ENCODE measurements around the gene EIF4G3.
"Not testable (repeated sequence)": the region's sequence is repeated elsewhere in the genome, so short reads cannot be mapped to it uniquely, and the experiment has no call there.

The EIF4G3 gene

DNA sequence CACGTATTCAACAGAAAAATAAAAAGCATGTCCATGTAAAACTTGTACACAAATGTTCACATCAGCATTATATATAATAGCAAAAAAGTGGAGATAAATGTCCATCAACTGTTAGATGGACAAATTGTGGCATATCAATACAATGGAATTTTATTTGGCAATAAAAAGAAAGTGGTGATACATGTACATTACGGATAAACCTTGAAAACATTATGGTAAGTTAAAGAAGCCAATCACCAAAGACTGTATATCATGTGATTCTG, 76.9 kb downstream of the EIF4G3 start:
- no peak for DNase-seq

DNA sequence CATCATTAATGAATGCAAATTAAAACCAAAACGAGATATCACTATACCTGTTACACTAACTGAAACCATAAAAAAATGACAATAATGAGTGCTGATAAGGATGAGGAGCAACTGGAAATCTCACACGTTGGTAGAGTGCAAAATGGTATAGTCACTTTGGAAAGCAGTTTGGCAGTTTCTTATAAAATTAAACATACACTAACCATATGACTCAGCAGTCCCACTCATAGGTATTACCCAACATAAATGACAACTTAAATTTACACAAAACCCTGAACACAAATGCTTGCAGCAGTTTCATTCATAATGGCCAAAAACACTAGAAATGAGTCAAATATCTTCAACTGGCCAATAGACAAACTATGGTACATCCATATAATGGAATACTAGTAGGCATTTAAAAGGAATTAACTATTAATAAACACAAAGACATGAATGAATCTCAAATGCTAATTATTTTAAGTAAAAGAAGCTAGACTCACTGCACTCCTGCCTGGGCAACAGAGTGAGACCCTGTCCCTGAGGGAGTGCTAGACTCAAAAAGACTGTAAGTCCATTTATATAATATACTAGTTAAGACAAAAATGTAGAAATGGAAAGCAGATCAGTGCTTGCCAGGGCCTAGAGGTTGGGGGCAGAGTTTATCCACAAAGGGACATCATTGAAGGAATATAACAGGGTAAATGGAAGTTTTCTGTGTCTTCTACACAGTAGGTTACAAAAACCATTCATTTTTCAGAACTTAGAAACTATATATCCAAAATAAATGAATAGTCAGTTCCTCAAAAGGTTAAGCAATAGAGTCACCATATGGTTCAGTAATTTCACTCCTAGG, 77.4 kb downstream of the EIF4G3 start:
- DNase-seq = no peak

DNA sequence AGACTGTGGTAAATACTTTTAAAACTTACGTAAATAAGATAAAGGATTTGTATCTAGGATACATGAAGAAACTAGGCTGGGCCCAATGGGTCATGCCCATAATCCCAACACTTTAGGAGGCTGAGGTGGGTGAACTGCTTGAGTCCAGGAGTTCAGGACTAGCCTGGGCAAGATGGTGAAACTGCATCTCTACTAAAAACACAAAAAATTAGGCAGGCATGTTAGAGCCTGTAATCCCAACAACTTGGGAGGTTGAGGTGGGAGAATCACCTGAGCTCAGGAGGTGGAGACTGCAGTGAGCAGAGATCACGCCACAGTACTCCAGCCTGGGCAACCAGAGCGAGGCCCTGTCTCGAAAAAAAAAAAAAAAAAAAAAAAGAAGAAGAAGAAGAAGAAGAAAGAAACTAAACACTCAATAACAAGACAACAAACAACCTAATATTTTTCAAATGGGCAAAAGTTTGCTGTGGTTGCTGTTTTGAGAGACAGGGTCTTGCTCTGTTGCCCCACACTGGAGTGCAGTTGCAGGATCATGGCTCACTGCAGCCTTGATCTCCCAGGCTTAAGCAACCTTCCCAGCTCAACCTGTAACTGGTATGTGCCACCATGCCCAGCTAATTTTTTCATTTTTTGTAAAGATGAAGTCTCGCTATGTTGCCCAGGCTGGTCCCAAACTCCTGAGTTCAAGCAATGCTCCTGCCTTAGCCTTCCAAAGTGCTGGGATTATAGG, 78.3 kb downstream of the EIF4G3 start:
- no peak for DNase-seq

DNA sequence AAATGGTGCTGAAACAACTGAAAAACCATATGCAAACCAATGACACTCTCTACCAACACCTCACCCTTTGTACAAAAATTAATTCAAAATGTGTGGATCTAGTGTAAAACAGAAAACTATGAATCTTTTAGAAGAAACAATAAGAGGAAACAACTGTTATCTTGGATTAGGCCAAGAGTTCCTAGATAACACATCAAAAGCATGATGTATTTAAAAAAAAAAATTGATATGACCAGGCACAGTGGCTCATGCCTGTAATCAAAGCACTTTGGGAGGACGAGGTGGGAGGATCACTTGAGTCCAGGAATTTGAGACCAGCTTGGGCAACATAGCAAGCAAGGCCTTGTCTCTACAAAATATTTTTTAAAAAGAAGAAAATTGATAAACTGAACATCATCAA, 79.0 kb downstream of the EIF4G3 start:
- no peak for DNase-seq

DNA sequence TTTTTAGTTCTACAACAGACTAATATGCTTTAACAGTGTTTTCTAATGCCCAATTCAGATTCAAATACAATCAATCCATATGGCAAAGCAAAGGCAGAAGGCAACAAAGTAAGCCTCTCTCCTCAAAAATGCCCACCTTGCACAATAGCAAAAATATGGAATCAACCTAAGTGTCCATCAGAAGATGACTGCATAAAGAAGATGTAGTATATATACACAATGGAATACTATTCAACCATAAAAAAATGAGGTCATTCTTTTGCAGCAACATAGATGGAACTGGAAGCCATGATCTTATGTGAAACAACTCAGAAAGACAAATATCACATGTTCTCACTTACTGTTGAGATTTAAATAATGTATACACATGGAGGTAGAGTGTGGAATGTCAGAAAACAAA, 80.7 kb downstream of the EIF4G3 start:
- no peak for DNase-seq

DNA sequence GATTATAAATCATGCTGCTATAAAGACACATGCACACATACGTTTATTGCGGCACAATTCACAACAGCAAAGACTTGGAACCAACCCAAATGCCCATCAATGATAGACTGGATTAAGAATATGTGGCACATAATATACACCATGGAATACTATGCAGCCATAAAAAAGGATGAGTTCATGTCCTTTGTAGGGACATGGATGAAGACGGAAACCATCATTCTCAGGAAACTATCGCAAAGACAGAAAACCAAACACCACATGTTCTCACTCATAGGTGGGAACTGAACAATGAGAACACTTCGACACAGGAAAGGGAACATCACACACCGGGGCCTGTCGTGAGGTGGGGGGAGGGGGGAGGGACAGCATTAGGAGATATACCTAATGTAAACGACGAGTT, 82.4 kb downstream of the EIF4G3 start:
- not testable (repeated sequence) for DNase-seq

DNA sequence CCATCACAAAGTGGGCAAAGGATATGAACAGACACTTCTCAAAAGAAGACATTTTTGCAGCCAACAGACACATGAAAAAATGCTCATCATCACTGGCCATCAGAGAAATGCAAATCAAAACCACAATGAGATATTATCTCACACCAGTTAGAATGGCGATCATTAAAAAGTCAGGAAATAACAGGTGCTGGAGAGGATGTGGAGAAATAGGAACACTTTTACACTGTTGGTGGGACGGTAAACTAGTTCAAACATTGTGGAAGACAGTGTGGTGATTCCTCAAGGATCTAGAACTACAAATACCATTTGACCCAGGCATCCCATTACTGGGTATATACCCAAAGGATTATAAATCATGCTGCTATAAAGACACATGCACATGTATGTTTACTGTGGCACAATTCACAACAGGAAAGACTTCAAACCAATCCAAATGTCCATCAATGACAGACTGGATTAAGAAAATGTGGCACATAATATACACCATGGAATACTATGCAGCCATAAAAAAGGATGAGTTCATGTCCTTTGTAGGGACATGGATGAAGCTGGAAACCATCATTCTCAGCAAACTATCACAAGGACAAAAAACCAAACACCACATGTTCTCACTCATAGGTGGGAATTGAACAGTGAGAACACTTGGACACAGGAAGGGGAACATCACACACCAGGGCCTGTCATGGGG, 83.3 kb downstream of the EIF4G3 start:
- not testable (repeated sequence) for DNase-seq

DNA sequence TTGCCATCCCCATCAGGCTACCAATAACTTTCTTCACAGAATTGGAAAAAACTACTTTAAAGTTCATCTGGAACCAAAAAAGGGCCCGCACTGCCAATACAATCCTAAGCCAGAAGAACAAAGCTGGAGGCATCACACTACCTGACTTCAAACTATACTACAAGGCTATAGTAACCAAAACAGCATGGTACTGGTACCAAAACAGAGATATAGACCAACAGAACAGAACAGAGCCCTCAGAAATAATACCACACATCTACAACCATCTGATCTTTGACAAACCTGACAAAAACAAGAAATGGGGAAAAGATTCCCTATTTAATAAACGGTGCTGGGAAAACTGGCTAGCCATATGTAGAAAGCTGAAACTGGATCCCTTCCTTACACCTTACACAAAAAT, 84.2 kb downstream of the EIF4G3 start:
- DNase-seq = not testable (repeated sequence)

DNA sequence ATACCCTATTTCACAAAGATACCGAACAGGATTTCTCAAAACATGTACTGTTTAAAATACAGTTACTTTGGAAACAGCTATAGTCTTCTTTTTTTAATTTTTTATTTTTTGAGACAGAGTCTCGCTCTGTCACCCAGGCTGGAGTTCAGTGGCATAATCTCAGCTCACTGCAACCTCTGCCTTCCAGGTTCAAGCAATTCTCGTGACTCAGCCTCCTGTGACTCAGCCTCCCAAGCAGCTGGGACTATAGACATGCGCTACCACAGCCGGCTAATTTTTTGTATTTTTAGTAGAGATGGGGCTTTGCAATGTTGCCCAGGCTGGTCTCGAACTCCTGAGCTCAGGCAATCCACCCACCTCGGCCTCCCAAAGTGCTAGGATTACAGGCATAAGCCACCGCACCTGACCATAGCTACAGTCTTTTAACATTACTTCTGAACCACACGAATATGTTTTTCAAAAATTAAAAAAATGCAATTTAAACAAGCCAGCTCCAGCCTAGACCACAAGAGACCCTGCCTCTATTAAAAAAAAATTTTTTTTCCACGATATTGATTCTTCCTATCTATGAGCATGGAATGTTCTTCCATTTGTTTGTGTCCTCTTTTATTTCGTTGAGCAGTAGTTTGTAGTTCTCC, 85.5 kb downstream of the EIF4G3 start:
- DNase-seq = not testable (repeated sequence)

DNA sequence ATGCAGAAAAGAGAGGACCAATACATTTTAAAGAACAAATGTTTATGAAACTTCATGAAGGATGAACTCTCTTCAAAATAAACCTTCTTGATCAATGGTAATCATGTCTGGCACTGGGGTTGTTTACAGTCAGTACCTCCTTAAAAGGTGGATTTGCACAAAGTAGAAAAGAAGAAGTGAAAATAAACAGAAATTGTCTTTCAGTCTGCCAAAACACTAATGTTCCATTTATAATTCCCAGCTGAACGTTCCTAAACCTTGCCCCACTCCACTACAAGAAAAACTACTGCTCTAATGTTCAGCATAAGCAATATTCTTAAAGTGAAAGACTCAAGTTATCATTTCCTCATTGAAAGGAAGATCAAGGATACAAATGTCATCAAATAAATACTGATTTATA, 86.2 kb downstream of the EIF4G3 start:
- DNase-seq = no peak

DNA sequence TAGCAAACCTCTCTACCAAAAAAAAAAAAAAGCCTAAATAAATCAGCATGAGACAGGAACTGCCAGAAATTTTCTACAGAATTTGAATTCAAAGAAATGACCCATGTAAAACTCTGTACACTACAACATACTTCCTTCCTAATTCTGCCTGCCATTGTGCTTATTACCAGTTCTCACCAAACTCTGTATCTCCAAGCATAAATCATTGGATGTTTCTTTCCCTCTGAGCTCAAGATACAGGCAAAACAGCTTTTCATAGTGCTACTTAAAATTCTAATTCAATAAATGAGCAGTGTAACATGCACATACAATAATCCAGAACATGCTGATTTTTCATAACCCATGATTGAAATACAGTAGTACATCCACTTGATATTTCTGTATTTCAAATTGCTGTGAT, 87.0 kb downstream of the EIF4G3 start:
- DNase-seq = no peak

DNA sequence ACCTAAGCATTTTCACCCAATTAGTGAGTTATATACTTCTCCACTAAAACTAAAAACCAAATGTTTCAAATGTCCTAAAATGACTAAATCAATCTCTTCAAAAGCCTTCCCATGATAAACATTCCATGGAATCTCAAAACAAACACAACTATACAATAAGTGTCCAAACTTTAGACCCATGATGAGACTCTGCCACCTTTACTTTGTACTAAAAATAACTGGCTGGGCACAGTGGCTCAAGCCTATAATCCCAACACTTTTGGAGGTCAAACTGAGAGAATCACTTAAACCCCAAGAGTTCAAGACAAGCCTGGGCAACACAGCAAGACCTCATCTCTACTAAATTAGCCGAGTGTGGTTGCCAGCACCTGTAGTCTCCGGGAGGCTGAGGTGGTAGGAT, 87.4 kb downstream of the EIF4G3 start:
- DNase-seq = no peak

DNA sequence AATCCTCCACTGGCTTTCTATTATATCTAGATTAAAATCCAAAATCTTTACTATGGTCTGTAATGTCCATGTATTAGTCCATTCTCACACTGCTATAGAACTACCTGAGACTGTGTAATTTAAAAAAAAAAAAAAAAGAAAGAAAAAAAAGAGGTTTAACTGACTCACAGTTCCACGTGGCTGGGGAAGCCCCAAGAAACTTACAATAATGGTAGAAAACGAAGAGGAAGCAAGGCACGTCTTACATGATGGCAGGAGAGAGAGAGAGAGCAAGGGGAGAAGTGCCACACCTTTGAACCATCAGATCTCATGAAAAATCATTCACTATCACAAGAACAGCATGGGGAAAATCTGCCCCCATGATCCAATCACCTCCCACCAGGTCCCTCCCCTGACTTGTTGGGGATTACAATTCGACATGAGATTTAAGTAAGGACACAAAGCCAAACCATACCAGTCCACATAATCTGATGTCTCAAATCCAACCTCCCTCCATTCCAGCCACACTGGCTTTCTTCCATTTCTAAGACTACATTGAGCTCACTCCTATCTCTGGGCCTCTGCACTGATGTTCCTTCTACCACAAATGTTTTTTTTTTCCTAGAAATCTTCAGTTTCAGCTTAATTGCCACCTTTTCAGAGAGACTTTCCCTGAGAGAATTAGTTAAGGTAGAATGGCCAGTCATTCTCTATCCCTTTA, 92.4 kb downstream of the EIF4G3 start:
- DNase-seq = no peak

DNA sequence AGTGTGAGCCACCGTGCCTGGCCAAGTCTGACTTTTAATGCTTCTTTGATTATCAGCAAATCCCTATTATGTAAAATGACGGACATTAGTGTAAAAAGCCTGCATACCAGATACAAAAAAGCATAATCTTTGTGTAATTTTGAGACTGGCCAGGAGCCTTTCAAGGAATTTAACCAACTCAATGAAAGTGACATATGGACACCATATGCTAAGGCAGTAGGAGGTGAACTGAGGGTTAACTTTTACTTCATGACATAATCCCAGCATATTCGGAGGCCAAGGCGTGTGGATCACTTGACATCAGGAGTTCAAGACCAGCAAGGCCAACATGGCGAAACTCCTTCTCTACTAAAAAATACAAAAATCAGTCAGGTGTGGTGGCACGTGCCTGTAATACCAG, 94.6 kb downstream of the EIF4G3 start:
- DNase-seq = no peak

DNA sequence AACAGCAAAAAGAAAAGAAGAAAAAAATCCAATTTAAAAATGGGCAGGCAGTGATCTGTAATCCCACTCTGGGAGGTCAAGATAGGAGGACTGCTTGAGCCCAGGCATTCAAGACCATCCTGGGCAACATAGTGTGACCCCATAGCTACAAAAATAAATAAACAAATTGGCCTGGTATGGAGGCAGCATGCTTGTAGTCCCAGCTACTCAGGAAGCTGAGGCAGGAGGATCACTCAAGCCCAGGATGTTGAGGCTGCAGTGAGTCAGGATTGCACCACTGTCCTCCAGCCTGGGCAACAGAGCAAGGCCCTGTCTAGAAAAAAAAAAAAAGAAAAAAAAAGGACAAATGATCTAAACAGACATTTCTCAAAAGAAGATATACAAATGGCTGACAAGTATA, 99.6 kb downstream of the EIF4G3 start:
- DNase-seq = no peak

DNA sequence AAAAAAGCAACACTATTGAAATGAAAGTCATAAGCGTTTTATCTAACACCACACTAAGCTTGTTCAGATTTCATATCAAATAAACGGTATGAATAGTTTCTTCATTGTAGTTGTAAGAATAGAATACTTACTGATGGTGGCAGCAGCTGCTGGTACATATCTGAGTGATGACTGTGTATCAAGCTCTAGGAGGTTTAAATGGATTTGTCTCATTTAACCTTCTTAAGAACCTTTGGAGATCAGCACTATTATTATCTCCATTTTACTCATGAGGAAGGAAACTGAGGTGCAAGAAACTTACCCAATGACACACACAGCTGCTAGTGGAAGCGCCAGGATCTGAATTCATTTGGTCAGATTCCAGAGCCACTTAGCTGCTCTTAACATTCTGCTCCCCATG, 104.0 kb downstream of the EIF4G3 start:
- DNase-seq = peak in 1 of 2 donors; percentile 32

DNA sequence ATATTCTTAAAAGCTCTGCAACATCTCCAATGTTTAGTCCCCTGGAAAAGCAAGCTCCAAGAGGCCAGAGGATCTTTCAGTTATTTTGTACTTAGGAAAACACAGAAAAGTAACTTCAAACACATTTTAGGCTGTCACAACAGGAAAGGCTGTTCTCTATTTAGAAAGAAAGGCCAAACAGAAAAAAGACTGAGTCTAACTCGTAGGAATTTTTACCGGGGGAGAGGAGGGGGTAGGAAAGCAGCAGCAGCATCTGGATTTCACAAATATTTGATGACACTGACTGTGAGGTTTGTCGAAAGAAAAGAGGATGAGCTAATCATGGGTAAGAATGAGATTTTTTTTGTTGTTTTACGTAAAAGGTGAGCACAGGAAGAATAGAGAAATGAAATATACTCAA, 107.1 kb downstream of the EIF4G3 start:
- no peak for DNase-seq

DNA sequence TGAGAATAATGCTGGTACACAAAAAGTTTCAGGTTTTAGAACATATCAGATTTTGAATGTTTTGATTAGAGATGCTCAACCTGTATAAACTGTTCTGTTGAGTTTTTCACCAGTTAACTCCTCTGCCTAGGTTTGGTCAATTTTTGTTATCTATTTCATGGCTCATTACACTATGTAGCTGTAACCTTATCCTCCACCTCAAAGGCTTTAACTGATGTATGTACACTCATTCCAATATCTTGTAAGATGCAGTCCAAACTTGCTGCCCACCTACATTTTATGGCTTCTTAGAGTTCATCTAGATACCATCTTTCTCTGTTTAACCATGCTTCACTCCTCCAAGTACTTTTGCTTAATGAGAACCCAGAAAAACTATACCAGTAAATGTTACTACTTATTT, 107.8 kb downstream of the EIF4G3 start:
- no peak for DNase-seq

DNA sequence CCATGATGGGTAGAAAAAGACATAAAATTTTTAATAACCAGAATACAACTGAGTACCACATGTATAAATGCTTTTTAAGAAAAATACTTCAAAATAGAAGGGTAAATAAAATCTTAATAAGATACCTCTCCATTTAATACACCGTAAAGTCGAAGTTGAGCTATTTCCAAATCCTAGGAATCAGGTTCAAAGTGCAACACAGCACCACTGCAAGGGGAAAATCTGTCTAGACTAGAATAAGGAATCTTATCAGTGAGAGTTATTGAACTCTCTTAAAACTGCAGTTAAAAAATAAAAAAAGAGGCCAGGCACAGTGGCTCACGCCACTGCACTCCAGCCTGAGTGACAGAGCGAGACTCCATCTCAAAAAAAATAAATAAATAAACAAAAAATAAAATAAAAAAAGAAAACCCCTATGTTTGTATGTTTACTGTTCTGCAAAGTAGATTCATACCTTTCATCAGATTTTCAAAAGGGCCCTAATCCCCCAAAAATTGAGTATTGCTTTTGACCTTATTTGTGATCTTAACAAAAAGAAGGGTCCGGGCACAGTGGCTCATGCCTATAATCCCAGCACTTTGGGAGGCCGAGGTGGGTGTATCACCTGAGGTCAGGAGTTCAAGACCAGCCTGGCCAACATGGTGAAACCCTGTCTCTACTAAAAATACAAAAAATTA, 109.0 kb downstream of the EIF4G3 start:
- DNase-seq = no peak

DNA sequence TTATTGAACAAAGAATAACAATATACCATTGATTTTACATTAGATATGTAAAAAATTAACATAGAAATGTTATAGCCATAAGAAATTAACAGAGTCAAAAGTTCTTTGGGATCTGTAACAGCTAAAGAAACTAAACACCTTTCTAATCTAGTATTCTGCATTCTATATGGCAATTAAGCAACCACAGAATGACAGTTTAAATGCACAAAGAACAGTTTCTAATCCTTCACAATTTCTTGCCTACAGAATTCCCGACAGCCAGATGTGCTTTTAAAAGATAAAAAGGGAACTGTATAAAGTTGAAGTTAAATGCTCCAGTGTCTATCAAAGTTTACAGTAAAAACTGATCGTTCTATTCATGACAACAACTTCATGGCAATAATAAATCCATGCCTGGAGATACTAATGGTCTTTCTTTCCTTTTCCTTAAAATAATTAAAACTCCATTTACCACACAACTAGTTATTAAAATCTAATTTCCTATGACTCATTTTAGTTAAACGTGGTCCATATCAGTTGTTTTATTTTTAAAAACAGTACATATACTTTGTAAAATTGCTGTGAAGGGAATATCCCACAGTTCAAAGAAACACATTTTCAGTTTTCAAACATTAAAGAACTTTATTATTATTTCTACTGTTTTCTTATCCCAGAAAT, 110.2 kb downstream of the EIF4G3 start:
- no peak for DNase-seq

DNA sequence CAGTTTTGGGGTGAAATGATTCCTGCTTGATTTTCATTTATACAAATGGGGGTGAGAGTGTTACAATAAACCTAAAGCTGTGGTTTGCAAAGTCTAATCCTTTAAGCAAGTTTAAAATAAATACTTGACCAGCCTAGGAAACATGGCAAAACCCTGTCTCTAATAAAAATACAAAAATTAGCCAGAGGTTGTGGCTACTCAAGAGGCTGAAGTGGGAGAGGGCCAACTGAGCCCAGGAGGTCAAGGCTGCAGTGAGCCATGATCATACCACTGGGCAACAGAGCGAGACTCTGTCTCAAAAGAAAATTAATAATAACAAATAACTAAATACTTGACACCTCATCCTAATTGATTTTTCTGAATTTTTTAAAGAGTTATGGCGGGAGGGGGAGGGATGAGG, 110.8 kb downstream of the EIF4G3 start:
- DNase-seq = no peak

DNA sequence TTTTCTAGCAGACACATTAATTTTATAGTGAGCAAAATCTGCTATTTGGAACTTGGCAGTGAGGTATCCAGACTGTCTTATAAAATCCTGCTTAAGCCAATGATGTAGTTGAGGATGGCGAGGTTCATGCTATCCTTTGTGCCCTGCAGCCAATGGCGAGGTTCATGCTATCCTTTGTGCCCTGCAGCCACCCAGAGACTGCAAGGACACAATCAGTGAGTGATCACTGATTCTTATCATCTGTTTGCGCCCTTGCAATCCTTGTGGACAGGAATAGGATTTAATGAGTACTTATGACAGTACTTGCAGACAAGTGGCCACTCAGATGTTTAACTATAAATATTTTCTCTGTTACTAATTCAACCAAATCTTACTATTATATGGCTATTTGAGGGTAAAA, 112.6 kb downstream of the EIF4G3 start:
- no peak for DNase-seq
